ENCODE measurements around the gene PPIC.

PPIC gene

GRCh38 chr5:122996091-122996490 is 40.4 kb downstream of the PPIC start:
- no peak for DNase-seq (ENCODE audit: low spot score)
- TF ChIP-seq, protein P1, sequence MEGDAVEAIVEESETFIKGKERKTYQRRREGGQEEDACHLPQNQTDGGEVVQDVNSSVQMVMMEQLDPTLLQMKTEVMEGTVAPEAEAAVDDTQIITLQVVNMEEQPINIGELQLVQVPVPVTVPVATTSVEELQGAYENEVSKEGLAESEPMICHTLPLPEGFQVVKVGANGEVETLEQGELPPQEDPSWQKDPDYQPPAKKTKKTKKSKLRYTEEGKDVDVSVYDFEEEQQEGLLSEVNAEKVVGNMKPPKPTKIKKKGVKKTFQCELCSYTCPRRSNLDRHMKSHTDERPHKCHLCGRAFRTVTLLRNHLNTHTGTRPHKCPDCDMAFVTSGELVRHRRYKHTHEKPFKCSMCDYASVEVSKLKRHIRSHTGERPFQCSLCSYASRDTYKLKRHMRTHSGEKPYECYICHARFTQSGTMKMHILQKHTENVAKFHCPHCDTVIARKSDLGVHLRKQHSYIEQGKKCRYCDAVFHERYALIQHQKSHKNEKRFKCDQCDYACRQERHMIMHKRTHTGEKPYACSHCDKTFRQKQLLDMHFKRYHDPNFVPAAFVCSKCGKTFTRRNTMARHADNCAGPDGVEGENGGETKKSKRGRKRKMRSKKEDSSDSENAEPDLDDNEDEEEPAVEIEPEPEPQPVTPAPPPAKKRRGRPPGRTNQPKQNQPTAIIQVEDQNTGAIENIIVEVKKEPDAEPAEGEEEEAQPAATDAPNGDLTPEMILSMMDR (IDR thresholded peaks at IDR 0.05; ENCODE audit: extremely low read depth, missing control alignments) = no peak

GRCh38 chr5:122985954-122986721 is 50.4 kb downstream of the PPIC start:
- TF ChIP-seq, protein P1 (IDR thresholded peaks at IDR 0.05; ENCODE audit: extremely low read depth, missing control alignments) = no peak
- DNase-seq (ENCODE audit: low spot score) = peak; percentile 58

DNA sequence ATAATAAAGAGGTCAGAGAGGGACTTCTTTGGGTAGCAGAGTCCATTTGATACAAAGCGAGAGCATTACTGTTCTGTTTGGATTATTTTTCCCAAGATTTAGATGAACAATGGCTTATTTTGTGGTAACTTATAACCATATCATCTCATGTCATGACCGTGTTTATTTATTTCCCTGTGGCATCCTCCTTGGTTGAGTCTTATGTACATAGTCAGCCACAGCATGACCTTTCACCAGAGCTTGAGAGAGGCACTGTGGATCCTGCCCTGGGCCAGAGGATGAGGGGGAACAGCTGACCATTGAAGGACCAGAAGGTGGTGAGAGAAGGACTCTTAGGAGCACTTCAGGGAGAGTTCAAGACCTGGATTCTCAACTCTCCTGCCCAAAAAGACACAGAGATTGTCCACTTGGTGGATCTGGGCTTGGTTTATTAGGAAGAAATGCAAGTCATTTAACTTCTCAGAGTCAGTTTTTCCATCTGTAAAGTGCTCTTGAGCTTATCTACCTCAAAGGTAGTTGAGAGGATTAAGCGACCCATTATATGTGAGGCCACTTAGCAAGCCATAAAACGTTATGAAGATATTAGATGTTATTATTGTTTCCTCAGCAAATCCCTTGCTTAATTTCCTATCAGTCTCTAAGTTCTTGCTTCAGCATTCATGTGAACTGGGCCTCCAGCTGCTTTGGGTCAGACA is 51.4 kb downstream of the PPIC start:
- TF ChIP-seq, protein P1 (IDR thresholded peaks at IDR 0.05; ENCODE audit: extremely low read depth, missing control alignments) = no peak
- no peak for DNase-seq (ENCODE audit: low spot score)

- no peak for DNase-seq (ENCODE audit: low spot score)
These were observed 52.1 kb downstream of the PPIC start for GRCh38 chr5:122984425-122984824.

GRCh38 chr5:122982376-122982775 is 54.1 kb downstream of the PPIC start:
- TF ChIP-seq, protein P1 (IDR thresholded peaks at IDR 0.05; ENCODE audit: extremely low read depth, missing control alignments) = no peak
- no peak for DNase-seq (ENCODE audit: low spot score)

More at GRCh38 chr5:122984425-122984824, 52.1 kb downstream of the PPIC start:
- TF ChIP-seq, protein P1 (IDR thresholded peaks at IDR 0.05; ENCODE audit: extremely low read depth, missing control alignments) = no peak

DNA sequence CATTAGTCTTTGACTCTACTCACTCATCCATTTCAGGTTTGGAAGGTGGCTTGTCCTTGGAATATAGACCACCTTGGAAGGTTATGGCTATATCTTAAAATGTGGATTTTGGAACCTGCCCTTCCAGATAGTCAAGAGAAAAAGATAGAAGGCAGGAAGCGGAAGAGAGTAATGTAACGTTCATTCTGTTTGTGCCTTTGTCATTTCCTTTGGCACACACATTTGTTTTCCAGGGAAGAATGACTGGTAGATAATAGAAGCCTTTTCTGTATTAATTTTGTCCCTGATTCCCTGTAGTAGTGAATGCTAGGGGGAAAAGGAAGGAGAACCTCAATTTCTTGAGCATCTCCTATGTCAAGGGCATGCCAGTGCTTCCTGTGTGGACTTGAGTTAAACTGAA is 54.7 kb downstream of the PPIC start:
- TF ChIP-seq, protein P1 (IDR thresholded peaks at IDR 0.05; ENCODE audit: extremely low read depth, missing control alignments) = no peak
- no peak for DNase-seq (ENCODE audit: low spot score)

DNA sequence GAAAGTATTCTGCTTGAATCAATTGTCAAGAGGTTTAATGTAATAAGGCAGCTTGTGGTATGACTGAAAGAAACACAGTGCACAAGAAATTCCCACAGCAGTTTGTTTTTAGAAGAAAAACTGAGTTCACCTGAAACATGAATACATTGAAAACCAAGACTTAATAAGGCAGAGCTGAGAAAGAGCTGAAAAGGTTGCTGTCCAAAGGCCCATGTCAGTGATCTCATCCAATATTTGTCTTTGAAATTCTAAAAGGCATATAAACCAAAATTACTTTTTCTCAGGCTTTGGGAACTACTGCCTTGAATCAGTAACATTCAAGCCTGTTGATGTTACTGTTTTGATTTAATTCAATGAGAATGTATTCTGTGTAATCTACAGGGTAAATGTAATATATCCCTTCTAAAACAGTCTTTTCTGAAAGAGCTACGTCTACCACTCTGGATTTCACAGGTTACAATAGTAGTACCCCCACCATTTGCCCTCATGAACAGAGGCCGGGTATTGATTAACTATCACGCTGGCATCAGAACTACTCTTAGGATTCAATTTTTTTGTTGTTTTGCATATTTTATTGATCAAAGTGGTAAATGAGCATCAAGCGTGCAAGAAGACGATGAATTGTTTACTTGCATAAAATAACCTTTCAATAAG is 57.8 kb downstream of the PPIC start:
- no peak for DNase-seq (ENCODE audit: low spot score)
- TF ChIP-seq, protein P1 (IDR thresholded peaks at IDR 0.05; ENCODE audit: extremely low read depth, missing control alignments) = no peak
